Measurements from ENCODE around the gene CLDN18. TPM values are rescaled to one million over a fixed set of nuclear protein-coding genes. Genes with fewer than 3 reads are reported as not detected.
A peak's percentile ranks its signal among the peaks of the same experiment; 100 is the strongest.

CLDN18 gene
- total RNA-seq, 1 experiment from 2014 or later: 0.17 TPM

- Histone ChIP-seq H4K20me1 (ENCODE audit: insufficient read depth) (no peaks in the 10 kb centered on the region), H3K36me3 (ENCODE audit: control insufficient read depth in 1 of 2, insufficient read depth in 2 of 2, low read length in 2 of 2) (peaks cover 0 to 9% of the 10 kb centered on the region in 2 experiments; a peak in 2 of 4 replicates), H3K9me2 (ENCODE audit: insufficient read depth) (no peaks in the 10 kb centered on the region), H3K27ac (ENCODE audit: low read depth, low read length) (no peak overlapping the region), H3K9me3 (ENCODE audit: control insufficient read depth in 1 of 2, insufficient read depth in 1 of 2, low read depth in 1 of 2, low read length in 2 of 2) (no peaks in the 10 kb centered on the region), H3K4me1 (ENCODE audit: control insufficient read depth in 1 of 2, insufficient read depth in 2 of 2, low read length in 2 of 2) (peaks cover 0 to 6% of the 10 kb centered on the region in 2 experiments; a peak in 2 of 4 replicates), H3K79me2 (ENCODE audit: insufficient read depth, low read length) (no peaks in the 10 kb centered on the region), H3K4me3 (replicated peaks in 1 of 2; ENCODE audit: low read depth in 1 of 2, low read length in 2 of 2) (no peak overlapping the region), H2AFZ (ENCODE audit: low read depth, low read length, poor library complexity, severe bottlenecking) (no peak overlapping the region), H3K4me2 (ENCODE audit: low read length) (no peak overlapping the region), H3K9ac (ENCODE audit: low read length) (no peak overlapping the region), H3K27me3 (ENCODE audit: insufficient read depth, low read length) (no peaks in the 10 kb centered on the region)
- ATAC-seq (peak; percentile 9; the same call in 1 of the 2 replicates), DNase-seq (ENCODE audit: low read depth, low spot score) (no peak)
- BruUV-seq (replicated peaks): no TSS peak
- POLR2A ChIA-PET: no interaction called here
- RAD21 ChIA-PET (ENCODE audit: low non-redundant PET in 1 of 2, low total read pairs in 2 of 2, uncharacterized antibody in 2 of 2, unreplicated experiment in 2 of 2): no interaction called here
- CTCF ChIA-PET: interaction anchor here (0.6 kb wide), 1 partner anchor 51 kb away, joined by 3 read pairs; no protein-coding TSS in a partner anchor
- intact Hi-C loops (cut with micrococcal nuclease): loop anchor here (1.0 to 5.0 kb wide), 5 partner anchors 51 to 527 kb away; partner anchors contain the start of genes CEP70, DBR1 and NME9
- no peak for TF ChIP-seq ZFX (IDR thresholded peaks at IDR 0.05)
- TF ChIP-seq CTCF (IDR thresholded peaks at IDR 0.05 in 2 of 3, conservative IDR thresholded peaks at IDR 0.05 in 1 of 3; ENCODE audit: borderline replicate concordance in 1 of 3, insufficient read depth in 1 of 3, low read depth in 2 of 3, low read length in 2 of 3): no peak
- TF ChIP-seq RAD21 (IDR thresholded peaks at IDR 0.05; ENCODE audit: low read depth): no peak
- TF ChIP-seq YY1 (IDR thresholded peaks at IDR 0.05; ENCODE audit: extremely low read depth, insufficient replicate concordance, low read depth, low read length): no peak
- no peak for TF ChIP-seq SRF (IDR thresholded peaks at IDR 0.05; ENCODE audit: low read depth)
- TF ChIP-seq TCF7L2 (IDR thresholded peaks at IDR 0.05; ENCODE audit: borderline replicate concordance, extremely low read depth, insufficient read depth, insufficient read length): no peak
- no peak for TF ChIP-seq CBX3 (IDR thresholded peaks at IDR 0.05; ENCODE audit: low read depth)
- TF ChIP-seq POLR2A (IDR thresholded peaks at IDR 0.05; ENCODE audit: borderline replicate concordance, extremely low read depth, insufficient read depth, insufficient read length): no peak
- TF ChIP-seq JUND (IDR thresholded peaks at IDR 0.05): no peak
- TF ChIP-seq EZH2phosphoT487 (IDR thresholded peaks at IDR 0.05; ENCODE audit: borderline replicate concordance): no peak
- TF ChIP-seq MAX (IDR thresholded peaks at IDR 0.05): no peak
- TF ChIP-seq POLR2AphosphoS5 (IDR thresholded peaks at IDR 0.05; ENCODE audit: low read depth, low read length): no peak
Observed at GRCh38 chr3:138068046-138068445, 58.1 kb downstream of the CLDN18 start.

Data from HCT116 (cell line).